Measurements from ENCODE around the gene TRIM7.

TRIM7 gene

GRCh38 chr5:181160152-181160754 lies 44.7 kb downstream of the TRIM7 start:
- no peak for TF ChIP-seq CTCF (conservative IDR thresholded peaks at IDR 0.05; ENCODE audit: low read depth, low read length)

GRCh38 chr5:181159286-181160151 lies 45.5 kb downstream of the TRIM7 start:
- TF ChIP-seq CTCF (conservative IDR thresholded peaks at IDR 0.05; ENCODE audit: low read depth, low read length): peak; percentile 94
- DNase-seq (ENCODE audit: low read depth): no peak
- no peak overlapping the region for H3K4me3 ChIP-seq (ENCODE audit: low read length)

More at GRCh38 chr5:181160152-181160754, 44.7 kb downstream of the TRIM7 start:
- peak overlapping the region; percentile 27 for H3K4me3 ChIP-seq (ENCODE audit: low read length)
- DNase-seq (ENCODE audit: low read depth): no peak

- H3K4me3 ChIP-seq (ENCODE audit: low read length): no peak overlapping the region
- TF ChIP-seq CTCF (conservative IDR thresholded peaks at IDR 0.05; ENCODE audit: low read depth, low read length): no peak
- no peak for DNase-seq (ENCODE audit: low read depth)
These were observed 46.1 kb downstream of the TRIM7 start for GRCh38 chr5:181158869-181159268.

GRCh38 chr5:181156758-181157157 lies 48.2 kb downstream of the TRIM7 start:
- no peak for DNase-seq (ENCODE audit: low read depth)
- H3K4me3 ChIP-seq (ENCODE audit: low read length): no peak overlapping the region
- TF ChIP-seq CTCF (conservative IDR thresholded peaks at IDR 0.05; ENCODE audit: low read depth, low read length): no peak

GRCh38 chr5:181153814-181154213 lies 51.2 kb downstream of the TRIM7 start:
- DNase-seq (ENCODE audit: low read depth): no peak
- TF ChIP-seq CTCF (conservative IDR thresholded peaks at IDR 0.05; ENCODE audit: low read depth, low read length): no peak
- H3K4me3 ChIP-seq (ENCODE audit: low read length): no peak overlapping the region

GRCh38 chr5:181152406-181152805 lies 52.6 kb downstream of the TRIM7 start:
- TF ChIP-seq CTCF (conservative IDR thresholded peaks at IDR 0.05; ENCODE audit: low read depth, low read length): no peak
- no peak for DNase-seq (ENCODE audit: low read depth)
- H3K4me3 ChIP-seq (ENCODE audit: low read length): no peak overlapping the region

GRCh38 chr5:181151146-181151545 lies 53.9 kb downstream of the TRIM7 start:
- H3K4me3 ChIP-seq (ENCODE audit: low read length): no peak overlapping the region
- TF ChIP-seq CTCF (conservative IDR thresholded peaks at IDR 0.05; ENCODE audit: low read depth, low read length): no peak
- DNase-seq (ENCODE audit: low read depth): no peak
